ENCODE data around the gene APOE. TPM values are rescaled to one million over a fixed set of nuclear protein-coding genes. Genes with fewer than 3 reads are reported as not detected.
A peak's percentile ranks its signal among the peaks of the same experiment; 100 is the strongest.
"Not testable (repeated sequence)": the region's sequence is repeated elsewhere in the genome, so short reads cannot be mapped to it uniquely, and the experiment has no call there.

The APOE gene
- total RNA-seq, 1 donor from 2014 or later: 13.1 TPM

GRCh38 chr19:44908074-44908835 is 2.7 kb downstream of the APOE start:
- peak overlapping the region; percentile 58 for H3K4me3 Mint-ChIP-seq
- H3K4me1 Mint-ChIP-seq: peaks cover 35% of the 10 kb centered on the region
- H3K27ac Mint-ChIP-seq (ENCODE audit: unreplicated experiment): no peak overlapping the region
- no peak for DNase-seq (ENCODE audit: low read depth, low spot score)
- H3K27me3 Mint-ChIP-seq (ENCODE audit: low read depth): peaks cover 38% of the 10 kb centered on the region
- no peak for TF ChIP-seq CTCF (conservative IDR thresholded peaks at IDR 0.05)
- H3K36me3 Mint-ChIP-seq (ENCODE audit: low read depth): peaks cover 3% of the 10 kb centered on the region
- H3K9me3 Mint-ChIP-seq: no peaks in the 10 kb centered on the region

GRCh38 chr19:44908836-44909261 is 3.3 kb downstream of the APOE start:
- no peak overlapping the region for H3K4me3 Mint-ChIP-seq
- H3K27ac Mint-ChIP-seq (ENCODE audit: unreplicated experiment): no peak overlapping the region
- no peaks in the 10 kb centered on the region for H3K9me3 Mint-ChIP-seq
- H3K27me3 Mint-ChIP-seq (ENCODE audit: low read depth): peaks cover 38% of the 10 kb centered on the region
- no peak for TF ChIP-seq CTCF (conservative IDR thresholded peaks at IDR 0.05)
- no peak for DNase-seq (ENCODE audit: low read depth, low spot score)
- H3K36me3 Mint-ChIP-seq (ENCODE audit: low read depth): no peaks in the 10 kb centered on the region
- peaks cover 34% of the 10 kb centered on the region for H3K4me1 Mint-ChIP-seq

GRCh38 chr19:44909775-44910174 is 4.2 kb downstream of the APOE start:
- H3K27ac Mint-ChIP-seq (ENCODE audit: unreplicated experiment): no peak overlapping the region
- TF ChIP-seq CTCF (conservative IDR thresholded peaks at IDR 0.05): no peak

GRCh38 chr19:44911896-44912295 is 6.3 kb downstream of the APOE start:
- H3K27ac Mint-ChIP-seq (ENCODE audit: unreplicated experiment); H3K4me3 Mint-ChIP-seq; DNase-seq (ENCODE audit: low read depth, low spot score); H3K9me3 Mint-ChIP-seq; H3K36me3 Mint-ChIP-seq (ENCODE audit: low read depth): not testable (repeated sequence)
- peaks cover 27% of the 10 kb centered on the region for H3K4me1 Mint-ChIP-seq
- peaks cover 16% of the 10 kb centered on the region for H3K27me3 Mint-ChIP-seq (ENCODE audit: low read depth)

More at GRCh38 chr19:44909775-44910174, 4.2 kb downstream of the APOE start:
- H3K4me3 Mint-ChIP-seq: peak overlapping the region; percentile 31
- no peak for DNase-seq (ENCODE audit: low read depth, low spot score)
- H3K36me3 Mint-ChIP-seq (ENCODE audit: low read depth): no peaks in the 10 kb centered on the region
- H3K27me3 Mint-ChIP-seq (ENCODE audit: low read depth): peaks cover 36% of the 10 kb centered on the region
- peaks cover 37% of the 10 kb centered on the region for H3K4me1 Mint-ChIP-seq
- H3K9me3 Mint-ChIP-seq: no peaks in the 10 kb centered on the region

- TF ChIP-seq CTCF (conservative IDR thresholded peaks at IDR 0.05): no peak
- Mint-ChIP-seq H3K27me3 (ENCODE audit: low read depth) (peaks cover 10% of the 10 kb centered on the region), H3K4me3 (peak overlapping the region; percentile 45), H3K27ac (ENCODE audit: unreplicated experiment) (no peak overlapping the region), H3K9me3 (no peaks in the 10 kb centered on the region), H3K4me1 (peaks cover 26% of the 10 kb centered on the region), H3K36me3 (ENCODE audit: low read depth) (no peaks in the 10 kb centered on the region)
- DNase-seq (ENCODE audit: low read depth, low spot score): no peak
Observed at GRCh38 chr19:44912854-44913253, 7.3 kb downstream of the APOE start.

- H3K36me3 Mint-ChIP-seq (ENCODE audit: low read depth); DNase-seq (ENCODE audit: low read depth, low spot score); H3K27me3 Mint-ChIP-seq (ENCODE audit: low read depth); H3K9me3 Mint-ChIP-seq: not testable (repeated sequence)
- Mint-ChIP-seq H3K4me3 (peak overlapping the region; percentile 96), H3K4me1 (peaks cover 23% of the 10 kb centered on the region), H3K27ac (ENCODE audit: unreplicated experiment) (peak overlapping the region; percentile 98)
Observed at GRCh38 chr19:44913512-44914432, 8.2 kb downstream of the APOE start.

GRCh38 chr19:44914433-44915206 is 9.0 kb downstream of the APOE start, which contains the start of gene APOC1:
APOC1 (plus strand) TSS chr19:44914608; CDS start chr19:44914892, 284 bp downstream.
- H3K27me3 Mint-ChIP-seq (ENCODE audit: low read depth); H3K36me3 Mint-ChIP-seq (ENCODE audit: low read depth); H3K9me3 Mint-ChIP-seq: not testable (repeated sequence)
- peak; percentile 82 for DNase-seq (ENCODE audit: low read depth, low spot score)
- Mint-ChIP-seq H3K27ac (ENCODE audit: unreplicated experiment) (peak within 1 kb of the TSS; percentile 98), H3K4me1 (peaks cover 23% of the 10 kb centered on the region), H3K4me3 (peak within 1 kb of the TSS; percentile 96)
